Kidney epithelial cell (primary cell): ENCODE data around the gene TYK2. TPM values are rescaled to one million over a fixed set of nuclear protein-coding genes. Genes with fewer than 3 reads are reported as not detected.

Experiments
- DNase-seq: peaks from one replicate; pipeline ENCODE4 v3.0.0-alpha.2; 2010; ENCODE audit warnings: low read depth
- H3K27me3 ChIP-seq: 2 replicates; pipeline ENCODE4 v1.6.0; 2011; ENCODE audit warnings: low read length; ENCODE audit not compliant: control insufficient read depth, insufficient read depth
- H3K36me3 ChIP-seq: 2 replicates; pipeline ENCODE4 v1.5.1; 2011; ENCODE audit warnings: low read length; ENCODE audit not compliant: control insufficient read depth, insufficient read depth
- H3K4me3 ChIP-seq: 2 replicates; pipeline ENCODE4 v1.5.1; 2011; ENCODE audit warnings: low read depth, mild to moderate bottlenecking, control low read depth, low read length
- CTCF ChIP-seq: IDR thresholded peaks from 2 replicates; pipeline ENCODE4 v1.5.1; 2011; ENCODE audit warnings: mild to moderate bottlenecking, moderate library complexity, low read length, control low read depth, inconsistent platforms; ENCODE audit not compliant: insufficient read depth, poor library complexity, severe bottlenecking
- total RNA-seq: library from RNA; depleted of rRNA; stranded (reverse); fragments of >200 nt; gene quantifications from 2 replicates; pipeline ENCODE4 v1.2.3, GENCODE V29; 2015

TYK2 gene
- total RNA-seq, 1 donor from 2014 or later = 64.8 TPM

- H3K27me3 ChIP-seq = peaks cover 23% of the 10 kb centered on the region
- TF ChIP-seq CTCF = no peak
- no peak overlapping the region for H3K4me3 ChIP-seq
- H3K36me3 ChIP-seq = no peaks in the 10 kb centered on the region
- DNase-seq = no peak
Observed at GRCh38 chr19:10408511-10409283, 28.3 kb upstream of the TYK2 start.

- no peak for TF ChIP-seq CTCF
- peaks cover 23% of the 10 kb centered on the region for H3K27me3 ChIP-seq
- no peaks in the 10 kb centered on the region for H3K36me3 ChIP-seq
- DNase-seq = no peak
- H3K4me3 ChIP-seq = no peak overlapping the region
Observed at GRCh38 chr19:10407096-10407495, 26.7 kb upstream of the TYK2 start.

- Histone ChIP-seq H3K27me3 (peaks cover 23% of the 10 kb centered on the region), H3K36me3 (no peaks in the 10 kb centered on the region), H3K4me3 (no peak overlapping the region)
- no peak for TF ChIP-seq CTCF
- no peak for DNase-seq
Observed at GRCh38 chr19:10406191-10406590, 25.8 kb upstream of the TYK2 start.

GRCh38 chr19:10404888-10405820 lies 24.8 kb upstream of the TYK2 start:
- H3K36me3 ChIP-seq = no peaks in the 10 kb centered on the region
- peak overlapping the region; percentile 100 for H3K4me3 ChIP-seq
- TF ChIP-seq CTCF = no peak
- peaks cover 23% of the 10 kb centered on the region for H3K27me3 ChIP-seq
- DNase-seq = no peak

GRCh38 chr19:10403137-10404021 lies 23.0 kb upstream of the TYK2 start, which contains the start of gene CDC37:
TSS of gene CDC37 (minus strand) at chr19:10403542. CDS start at chr19:10403479, 63 bp downstream.
- Histone ChIP-seq H3K4me3 (peak within 1 kb of the TSS; percentile 100), H3K27me3 (peaks cover 20% of the 10 kb centered on the region), H3K36me3 (peaks cover 1% of the 10 kb centered on the region)
- TF ChIP-seq CTCF = no peak
- DNase-seq = peak; percentile 79
